HEK293T (cell line): Measurements from ENCODE around the gene AGMO.

Source experiments
- ELF4 ChIP-seq: fragments of 450-650 bp; IDR thresholded peaks from 2 replicates; pipeline ENCODE4 v1.6.1; 2017; ENCODE audit warnings: antibody characterized with exemption
- FOXK2 ChIP-seq: fragments of 450-650 bp; IDR thresholded peaks from 2 replicates; pipeline ENCODE4 v1.6.1; 2016; ENCODE audit warnings: mild to moderate bottlenecking
- HDGF ChIP-seq: fragments of 450-650 bp; IDR thresholded peaks from 2 replicates; pipeline ENCODE4 v1.6.1; 2017; ENCODE audit warnings: antibody characterized with exemption, borderline replicate concordance
- SP1 ChIP-seq: fragments of 450-650 bp; IDR thresholded peaks from 2 replicates; pipeline ENCODE4 v1.6.1; 2017

DNA sequence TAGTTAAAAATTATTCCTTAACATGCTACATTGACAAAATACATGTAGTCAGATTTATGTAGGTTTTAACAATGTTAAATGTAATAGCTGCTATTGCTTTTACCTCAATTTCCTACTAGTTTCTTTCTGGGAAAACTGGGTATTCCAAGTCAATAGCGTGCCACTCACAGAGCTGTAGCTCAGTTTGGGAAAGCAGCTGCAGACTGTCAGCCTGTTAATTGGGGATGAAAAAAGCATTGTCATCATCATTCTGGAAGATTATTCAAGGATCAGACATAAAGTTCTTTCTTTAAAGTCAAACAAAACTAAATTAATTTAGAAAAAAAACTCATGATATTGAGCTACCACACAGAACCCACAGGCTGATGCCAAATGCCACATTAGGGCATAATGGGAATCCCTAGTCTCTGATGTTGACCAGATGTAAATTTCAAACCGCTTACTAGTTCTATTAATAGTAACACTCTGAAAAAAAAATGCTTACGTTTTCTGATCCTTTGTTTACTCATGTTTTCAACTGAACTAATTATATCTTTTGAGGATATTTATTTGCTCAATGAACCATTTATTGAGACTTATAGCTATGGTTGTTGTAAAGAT lies 19.6 kb upstream of the AGMO start:
- TF ChIP-seq ELF4 (no peak), SP1 (no peak), FOXK2 (no peak), HDGF (no peak)
